Testis (tissue), 3 donors: ENCODE data around the gene MOB2. TPM values are rescaled to one million over a fixed set of nuclear protein-coding genes. Genes with fewer than 3 reads are reported as not detected.
"Not testable (repeated sequence)": the region's sequence is repeated elsewhere in the genome, so short reads cannot be mapped to it uniquely, and the experiment has no call there.

Experiments
- DNase-seq: peaks from one replicate; pipeline ENCODE4 v3.0.0-alpha.2; 2019
- H3K27ac ChIP-seq, 2 donors: fragments of 200-600 bp; sonication (generic); one replicate each; pipeline ENCODE4 v1.5.1; 2019
- H3K27me3 ChIP-seq: fragments of 200-600 bp; sonication (generic); one replicate; pipeline ENCODE4 v1.5.1; 2019
- H3K36me3 ChIP-seq: fragments of 200-600 bp; sonication (generic); one replicate; pipeline ENCODE4 v1.5.1; 2017; ENCODE audit warnings: low read depth; ENCODE audit errors: missing control alignments
- H3K4me1 ChIP-seq: fragments of 200-600 bp; sonication (generic); one replicate; pipeline ENCODE4 v1.5.1; 2019
- H3K4me3 ChIP-seq, 2 donors: fragments of 200-600 bp; sonication (generic); one replicate each; pipeline ENCODE4 v1.5.1; 2017 to 2019
- H3K9me3 ChIP-seq: fragments of 200-600 bp; sonication (generic); one replicate; pipeline ENCODE4 v1.5.1; 2017
- CTCF ChIP-seq, 3 experiments: fragments of 450-650 bp in 2 of 3; fragments of 200-600 bp in 1 of 3; sonication (generic) in 1 of 3; IDR thresholded peaks; one replicate each; pipeline ENCODE4 v1.5.1; 2016 to 2019; ENCODE audit warnings: antibody characterized with exemption in 3 of 3, mild to moderate bottlenecking in 2 of 3, moderate library complexity in 1 of 3
- POLR2A ChIP-seq: fragments of 450-650 bp; IDR thresholded peaks from one replicate; pipeline ENCODE4 v1.6.1; 2017; ENCODE audit warnings: antibody characterized with exemption, mild to moderate bottlenecking, moderate library complexity
- WGBS, 2 donors: methylation state at CpG; one replicate each; pipeline ENCODE4 v1.1.5; 2018; 5-methylcytosine and 5-hydroxymethylcytosine counted together
- intact Hi-C: fragments of 100-400 bp; cut with DNase I; formaldehyde crosslinking; loops from one replicate; pipeline ENCODE4 v1.15.1; 2023; ENCODE audit warnings: low total_unique reads
- polyA plus RNA-seq: library from polyadenylated mRNA; stranded (reverse); fragments of 350-450 nt; fragmentation: Illumina TruSeq; extraction: RNeasy Lipid Tissue Mini Kit (QIAGEN cat#74804); gene quantifications from one replicate; pipeline ENCODE4 v1.2.3, GENCODE V29; 2014; ENCODE audit warnings: low read depth, low replicate concordance; ENCODE audit not compliant: insufficient read depth
- total RNA-seq, 2 donors: library from RNA; depleted of rRNA; stranded (reverse); fragments of >200 nt; gene quantifications; one replicate each; pipeline ENCODE4 v1.2.3, GENCODE V29; 2016

The MOB2 gene
- total and polyA plus RNA-seq, 3 donors from 2014 or later: 41.5 to 57.7 (median 46.8) TPM

- peak; percentile 91 to 96 (median 92) for TF ChIP-seq CTCF (IDR thresholded peaks at IDR 0.05)
- no peak for TF ChIP-seq POLR2A
- WGBS, 2 donors: 39 to 71% methylated on average over 4 to 35 of the region's 36 CpGs
- Histone ChIP-seq H3K4me3 (no peak overlapping the region), H3K9me3 (no peaks in the 10 kb centered on the region), H3K36me3 (no peaks in the 10 kb centered on the region), H3K4me1 (peaks cover 27% of the 10 kb centered on the region), H3K27ac (no peak overlapping the region), H3K27me3 (no peaks in the 10 kb centered on the region)
- intact Hi-C loops: loop anchor here (5.0 kb wide), 1 partner anchor 308 kb away; no protein-coding TSS in a partner anchor
- peak; percentile 82 for DNase-seq
Observed at GRCh38 chr11:1515082-1516060, 28.8 kb upstream of the MOB2 start.

GRCh38 chr11:1514336-1515061 is 27.9 kb upstream of the MOB2 start:
- H3K9me3 ChIP-seq: no peaks in the 10 kb centered on the region
- peak; percentile 77 for DNase-seq
- H3K27me3 ChIP-seq: no peaks in the 10 kb centered on the region
- 57 to 58% methylated on average over 10 to 31 of the region's 31 CpGs for WGBS, 2 donors
- no peak overlapping the region for H3K27ac ChIP-seq
- intact Hi-C loops: loop anchor here (5.0 kb wide), 1 partner anchor 307 kb away; no protein-coding TSS in a partner anchor
- no peaks in the 10 kb centered on the region for H3K36me3 ChIP-seq
- H3K4me1 ChIP-seq: peaks cover 25% of the 10 kb centered on the region
- no peak for TF ChIP-seq POLR2A
- TF ChIP-seq CTCF (IDR thresholded peaks at IDR 0.05): peak in 2 of 3 experiments; percentile 10 to 14
- H3K4me3 ChIP-seq: no peak overlapping the region

- H3K9me3 ChIP-seq: no peaks in the 10 kb centered on the region
- no peak for TF ChIP-seq CTCF (IDR thresholded peaks at IDR 0.05)
- no peak for TF ChIP-seq POLR2A
- intact Hi-C loops: no loop called here
- no peaks in the 10 kb centered on the region for H3K27me3 ChIP-seq
- H3K36me3 ChIP-seq: no peaks in the 10 kb centered on the region
- H3K4me3 ChIP-seq: no peak overlapping the region
- no peak overlapping the region for H3K27ac ChIP-seq
- 67 to 70% methylated on average over 23 of the region's 23 CpGs for WGBS, 2 donors
- peaks cover 25% of the 10 kb centered on the region for H3K4me1 ChIP-seq
- no peak for DNase-seq
Observed at GRCh38 chr11:1513326-1514296, 27.0 kb upstream of the MOB2 start.

- H3K36me3 ChIP-seq, intact Hi-C loops, H3K27ac ChIP-seq, H3K27me3 ChIP-seq, H3K9me3 ChIP-seq, DNase-seq, H3K4me3 ChIP-seq: not testable (repeated sequence)
- WGBS, 2 donors: 63 to 68% methylated on average over 5 to 8 of the region's 9 CpGs
- peaks cover 28% of the 10 kb centered on the region for H3K4me1 ChIP-seq
Observed at GRCh38 chr11:1512531-1513258, 26.1 kb upstream of the MOB2 start.
